Stimulated activated CD4-positive, alpha-beta T cell treated with anti-CD3 and anti-CD28 coated beads, Interleukin-1b, Interleukin-23, amount 100 ng/mL, for 4 hours (primary cell): ENCODE measurements around the gene SPOP.
A peak's percentile ranks its signal among the peaks of the same experiment; 100 is the strongest.
"Not testable (repeated sequence)": the region's sequence is repeated elsewhere in the genome, so short reads cannot be mapped to it uniquely, and the experiment has no call there.

ENCODE experiments used
- DNase-seq, 2 donors: peaks; one replicate each; pipeline ENCODE4 v3.0.0-alpha.2; 2020; ENCODE audit warnings: low read depth in 2 of 2

SPOP gene

DNA sequence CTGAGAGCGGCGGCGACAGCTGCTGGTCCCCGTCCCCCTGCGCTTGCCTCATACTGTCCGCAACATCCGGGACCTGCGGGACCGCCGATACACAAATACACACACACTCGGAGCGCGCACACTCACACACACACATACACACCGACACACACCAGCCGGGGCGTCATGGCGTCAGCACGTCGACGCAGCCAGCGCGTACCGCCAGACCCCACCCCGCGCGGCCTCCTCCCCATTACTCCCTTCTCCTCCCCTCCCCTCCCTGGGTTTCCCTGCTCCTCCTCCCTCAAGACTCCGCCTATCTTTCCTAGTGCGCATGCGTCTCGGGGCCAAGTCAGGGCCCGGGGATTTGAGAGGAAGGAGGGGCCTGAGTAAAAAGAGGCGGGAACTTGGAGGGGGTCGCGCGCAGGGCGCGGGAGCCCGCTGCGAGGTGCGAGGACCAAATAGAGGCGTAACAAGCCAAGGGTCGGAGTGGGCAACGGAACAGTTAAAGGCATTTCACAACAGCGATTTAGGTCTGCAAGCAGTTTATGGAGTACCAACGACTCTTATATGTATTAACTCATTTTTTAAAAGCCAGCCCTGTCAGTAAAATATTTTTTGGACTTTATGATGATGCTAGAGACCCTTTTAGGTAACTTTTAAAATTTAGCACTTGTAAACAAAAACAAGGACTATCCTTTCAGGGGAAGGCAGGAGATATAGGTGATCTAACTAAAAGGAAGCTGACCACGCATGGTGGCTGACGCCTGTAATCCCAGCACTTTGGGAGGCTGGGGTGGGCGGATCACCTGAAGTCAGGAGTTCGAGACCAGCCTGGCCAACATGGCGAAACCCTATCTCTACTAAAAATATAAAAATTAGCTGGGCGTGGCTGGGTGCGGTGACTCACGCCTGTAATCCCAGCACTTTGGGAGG, at the start of gene SPOP:
Gene SPOP (minus strand): TSS at position 165 of the 915 bp plus-strand sequence. CDS start 55,287 bp downstream, outside the sequence.
- peak; percentile 97 to 99 for DNase-seq

DNA sequence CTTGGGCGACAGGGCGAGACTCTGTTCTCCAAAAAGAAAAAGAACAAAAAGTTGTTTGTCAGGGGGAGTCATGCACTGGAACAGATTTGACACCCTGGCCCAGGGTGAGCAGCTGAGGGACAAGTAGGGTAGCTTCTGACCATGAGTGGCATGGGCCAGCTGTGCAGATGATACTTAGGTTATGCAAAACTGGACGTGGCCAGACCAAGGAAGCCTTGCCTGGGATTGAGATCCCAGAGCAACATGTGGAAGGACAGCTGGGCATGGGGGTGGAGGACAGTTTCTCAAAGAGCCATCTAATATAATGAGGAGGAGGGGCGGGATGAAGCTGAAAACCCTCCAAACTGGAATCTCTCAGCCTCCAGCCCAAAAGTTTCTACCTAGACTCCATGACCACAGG, 49.5 kb upstream of the SPOP start:
- DNase-seq: no peak

DNA sequence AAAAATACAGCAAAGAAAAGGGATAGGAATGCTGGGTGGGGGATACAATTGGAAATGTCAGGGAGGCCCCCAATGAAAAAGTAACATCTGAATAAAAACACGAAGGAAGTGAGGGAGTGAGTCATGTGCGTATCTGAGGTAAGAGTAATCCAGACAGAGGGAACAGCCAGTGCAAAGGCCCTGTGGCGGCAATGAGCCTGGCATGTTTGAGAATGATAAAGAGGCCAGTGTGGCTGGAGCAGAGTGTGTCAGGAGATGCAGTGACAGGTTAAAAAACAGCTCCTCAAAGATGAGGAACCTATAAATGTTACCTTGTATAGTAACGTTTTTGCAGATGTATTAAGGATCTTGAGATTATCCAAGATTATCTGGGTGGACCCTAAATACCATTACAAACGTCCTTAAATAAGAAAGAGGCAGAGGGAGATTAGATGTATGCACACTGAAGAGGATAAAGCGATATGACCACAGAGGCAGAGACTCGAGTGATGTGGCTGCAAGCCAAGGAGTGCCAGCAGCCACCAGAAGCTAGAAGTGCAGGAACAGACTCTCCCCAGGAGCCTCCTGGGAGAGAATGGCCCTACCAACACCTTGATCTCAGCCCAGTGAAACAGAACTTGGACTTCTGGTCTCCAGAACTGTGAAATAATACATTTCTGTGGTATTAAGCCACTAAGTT, 47.7 kb upstream of the SPOP start:
- no peak for DNase-seq

DNA sequence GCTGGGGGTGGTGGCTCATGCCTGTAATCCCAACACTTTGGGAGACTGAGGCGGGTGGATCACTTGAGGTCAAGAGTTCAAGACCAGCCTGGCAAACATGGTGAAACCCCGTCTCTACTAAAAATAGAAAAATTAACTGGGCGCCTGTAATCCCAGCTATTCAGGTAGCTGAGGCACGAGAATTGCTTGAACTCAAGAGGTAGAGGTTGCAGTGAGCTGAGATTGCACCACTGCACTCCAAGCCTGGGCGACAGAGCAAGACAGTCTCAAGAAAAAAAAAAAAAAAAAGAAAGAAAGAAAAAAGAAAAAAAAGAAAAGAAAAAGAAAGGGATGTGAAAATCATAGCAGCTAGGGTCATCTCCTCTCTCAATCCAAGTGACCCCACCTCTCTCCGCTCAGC, 46.7 kb upstream of the SPOP start:
- DNase-seq: not testable (repeated sequence)

DNA sequence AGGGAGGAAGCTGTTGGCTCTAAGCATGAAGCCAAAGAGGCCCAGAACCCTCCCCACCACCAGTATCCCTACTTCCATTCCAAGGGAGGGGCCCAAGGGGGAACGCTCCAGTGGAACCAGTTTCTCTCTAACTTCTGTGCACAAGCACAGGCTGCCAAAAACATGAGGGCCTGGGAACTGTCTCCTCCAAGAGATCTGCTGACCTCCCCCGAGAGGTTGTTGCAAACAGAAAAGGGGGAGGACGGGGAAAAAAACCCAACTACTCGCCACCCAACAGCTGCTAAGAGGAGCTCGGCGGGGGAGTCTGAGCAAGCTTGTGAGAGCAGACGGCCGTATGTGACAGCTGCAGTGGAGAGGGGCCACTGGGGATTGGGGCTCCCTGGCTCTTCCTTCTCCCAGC, 45.5 kb upstream of the SPOP start:
- DNase-seq: no peak

DNA sequence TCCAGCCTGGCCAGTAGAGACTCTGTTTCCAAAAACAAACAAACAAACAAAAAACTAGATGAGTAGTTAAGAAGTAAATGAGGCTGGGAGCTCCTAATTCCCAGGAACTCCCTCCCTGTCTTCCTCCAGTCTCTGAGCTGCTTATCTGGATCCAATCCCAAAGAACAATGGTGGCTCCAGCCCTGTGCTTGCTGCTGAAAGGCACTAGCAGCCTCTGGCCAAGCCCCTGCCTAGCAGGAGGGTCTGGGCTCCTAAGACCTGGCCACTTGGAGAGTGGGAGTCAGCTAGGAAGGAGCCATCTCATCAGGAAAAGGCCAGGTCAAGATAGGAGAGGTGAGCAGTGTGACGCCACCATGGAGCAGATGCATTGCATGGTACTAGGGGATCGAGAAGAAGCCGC, 44.2 kb upstream of the SPOP start:
- DNase-seq: no peak

DNA sequence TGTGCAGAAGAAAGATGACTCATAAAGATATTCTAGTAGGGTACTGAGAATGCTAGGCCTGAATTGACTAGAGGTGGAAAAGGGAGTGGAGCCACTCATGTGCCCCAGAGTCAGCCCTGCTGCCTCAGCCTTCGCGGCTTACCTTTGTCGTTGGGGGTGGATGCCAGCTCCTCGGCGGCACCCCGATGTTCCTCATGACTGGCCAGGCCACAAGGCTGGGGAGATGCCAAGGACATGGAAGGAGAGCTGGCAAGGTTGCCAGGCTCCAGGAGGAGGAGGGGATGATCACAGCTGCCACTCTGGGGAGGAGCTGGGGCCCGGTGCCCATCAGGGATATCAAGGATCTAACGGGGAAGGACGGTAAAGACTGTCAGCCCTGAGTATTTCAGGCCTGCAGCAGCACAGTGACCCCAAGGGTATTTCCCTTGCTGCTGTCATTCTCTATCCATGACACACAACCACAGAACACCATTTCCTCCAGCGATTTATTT, 39.5 kb upstream of the SPOP start:
- no peak for DNase-seq

DNA sequence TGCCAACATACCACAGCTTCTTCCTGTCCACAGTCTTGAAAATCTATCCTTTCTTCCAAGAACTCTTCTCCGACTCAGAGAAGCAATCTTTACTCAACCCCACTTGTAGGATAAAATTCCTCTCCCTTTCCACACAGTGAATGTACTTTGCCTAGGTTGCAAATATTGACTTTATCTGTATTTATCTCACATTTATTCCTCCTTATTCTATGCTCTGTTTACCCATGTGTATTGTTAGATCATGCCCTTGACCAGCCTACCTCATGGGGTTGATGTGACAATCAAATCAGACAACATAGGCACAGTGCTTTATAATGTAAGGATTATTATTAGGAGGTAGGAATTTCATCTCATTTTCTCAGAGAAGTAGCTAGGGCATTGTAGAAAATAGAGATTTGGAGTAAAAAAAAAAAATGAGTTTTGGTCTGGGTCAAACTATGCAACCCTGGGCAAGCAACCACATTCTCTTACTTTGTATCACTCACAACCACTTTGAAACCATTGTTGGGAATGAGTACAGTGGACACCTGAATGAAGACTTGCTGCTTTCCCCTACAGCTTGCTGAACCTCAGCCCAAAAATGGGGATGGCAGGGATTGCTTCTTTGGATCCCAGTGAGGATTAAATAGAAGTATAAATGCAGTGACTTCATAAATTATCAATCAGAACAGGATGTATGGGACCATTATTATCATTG, 38.9 kb upstream of the SPOP start:
- no peak for DNase-seq

DNA sequence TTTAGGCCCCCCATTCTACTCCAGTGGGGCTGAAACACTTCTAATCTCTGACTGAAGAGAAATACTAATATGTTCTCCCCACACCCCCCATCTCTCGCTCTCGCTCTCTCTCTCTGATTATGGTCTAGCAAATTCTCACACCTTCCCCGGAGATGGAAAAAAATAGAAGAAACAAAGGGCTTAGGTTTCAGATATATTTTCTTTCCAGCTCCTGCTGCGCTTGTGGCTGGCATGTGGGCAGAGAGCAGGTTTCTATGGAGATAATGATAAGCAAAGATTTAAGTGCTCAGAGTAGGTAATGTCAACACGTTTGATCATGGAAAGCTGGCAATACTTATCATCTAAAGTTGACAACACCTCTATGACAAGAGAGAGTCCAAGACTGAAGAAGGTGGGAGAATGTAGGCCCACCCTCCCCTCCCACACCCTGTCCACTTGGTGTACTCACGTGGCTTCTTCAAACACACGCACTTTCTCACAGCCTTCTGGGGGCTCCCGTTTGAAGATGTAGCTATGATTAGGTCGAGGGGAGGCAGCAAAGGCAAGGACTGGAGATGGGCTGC, 37.9 kb upstream of the SPOP start:
- peak in 1 of 2 donors; percentile 27 for DNase-seq

DNA sequence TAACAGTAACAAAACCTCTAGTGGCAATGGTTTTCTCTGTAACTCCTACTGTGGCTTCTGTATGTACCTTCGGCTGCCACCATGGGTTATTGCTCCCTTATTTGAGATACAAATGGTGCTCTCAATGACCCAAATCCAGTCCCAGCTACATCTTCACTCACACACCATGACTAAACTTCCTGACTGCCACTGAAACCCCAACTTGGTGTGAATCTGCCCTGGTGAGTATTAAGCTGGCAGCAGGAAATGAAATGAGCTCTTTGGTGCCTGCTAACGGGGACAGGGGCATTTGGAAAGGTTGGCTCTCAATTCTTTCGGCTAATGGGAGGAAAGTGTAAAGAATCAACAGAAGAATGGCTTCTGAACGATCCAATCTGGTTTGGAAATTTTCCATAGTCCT, 37.3 kb upstream of the SPOP start:
- DNase-seq: no peak

DNA sequence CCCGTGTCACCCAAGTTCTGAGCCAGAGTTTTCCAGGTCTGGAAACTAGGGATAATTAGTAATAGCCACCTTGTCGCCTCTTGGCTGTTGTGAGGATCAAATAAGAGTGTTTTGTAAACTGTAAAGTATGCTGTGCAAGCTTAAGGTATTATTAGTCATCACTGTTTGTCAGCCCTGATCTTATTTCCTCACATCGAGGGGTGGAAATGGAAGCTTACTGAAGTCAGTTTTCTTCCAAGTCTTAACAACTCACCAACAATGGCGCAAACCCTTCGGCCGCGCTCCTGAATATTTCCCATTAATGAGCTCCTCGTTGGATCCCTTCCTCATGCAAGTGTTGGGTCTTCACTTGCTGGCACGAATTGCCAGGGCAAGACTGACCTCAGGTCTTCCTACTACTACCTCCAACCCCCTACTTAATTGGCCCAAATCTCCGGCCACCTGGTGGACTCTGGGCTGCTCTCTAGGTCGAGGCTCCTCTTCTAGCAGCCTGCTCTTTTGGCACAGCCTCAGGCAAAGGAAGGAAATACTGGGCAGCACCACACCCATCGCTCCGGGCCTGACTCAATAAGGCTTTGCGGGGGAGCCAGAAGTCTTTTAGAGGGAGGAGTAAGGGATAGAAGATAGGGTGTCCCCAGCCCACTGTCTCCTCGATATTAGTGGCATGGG, 30.8 kb upstream of the SPOP start:
- DNase-seq: no peak

DNA sequence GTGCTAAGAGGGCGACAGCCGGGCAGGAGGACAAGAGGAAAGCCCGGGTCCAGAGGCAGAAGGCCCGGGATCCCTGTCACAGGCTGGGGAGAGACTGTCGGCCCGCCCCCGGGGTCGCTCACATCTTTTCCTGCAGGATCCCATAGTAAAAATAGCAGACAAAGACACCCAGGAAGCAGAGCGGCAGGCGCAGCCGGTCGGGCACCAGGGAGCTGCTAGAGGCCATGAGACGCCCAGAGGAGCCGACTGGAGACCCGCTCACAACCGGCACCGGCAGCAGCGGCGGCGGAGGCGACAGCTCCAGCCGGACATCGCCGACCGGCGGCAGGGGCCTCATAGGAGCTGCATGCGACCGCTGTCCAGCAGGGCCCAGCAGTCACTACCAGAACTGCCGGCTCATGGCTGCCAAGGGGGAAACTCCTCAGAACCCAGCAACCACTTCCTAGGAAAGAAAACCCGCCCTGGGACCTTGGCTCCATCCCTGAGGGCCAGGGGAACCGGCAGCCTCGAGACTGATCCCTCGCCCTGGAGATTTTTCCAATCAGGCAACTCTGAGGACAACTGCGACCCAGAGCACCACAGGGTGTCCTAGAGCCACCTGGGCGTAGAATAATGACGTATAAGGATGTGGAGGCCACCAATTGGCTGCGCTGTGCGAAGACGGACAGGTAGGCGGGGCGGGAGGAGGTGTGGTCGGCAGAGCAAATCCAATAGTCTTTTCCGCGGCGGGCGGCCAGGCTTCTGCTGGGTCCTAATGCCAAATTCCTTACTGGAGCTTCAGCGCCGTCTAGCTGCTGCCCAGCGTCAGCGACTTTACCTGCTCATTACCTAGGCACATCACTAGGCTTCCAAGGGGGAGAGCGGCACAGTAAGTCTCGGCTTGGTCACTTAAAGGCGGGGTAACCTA, 30.0 kb upstream of the SPOP start, which contains the start of gene SLC35B1:
Gene SLC35B1 (minus strand): TSS at position 357 of the 907 bp plus-strand sequence. CDS start 131 bp downstream, at position 226.
- DNase-seq: peak; percentile 96

DNA sequence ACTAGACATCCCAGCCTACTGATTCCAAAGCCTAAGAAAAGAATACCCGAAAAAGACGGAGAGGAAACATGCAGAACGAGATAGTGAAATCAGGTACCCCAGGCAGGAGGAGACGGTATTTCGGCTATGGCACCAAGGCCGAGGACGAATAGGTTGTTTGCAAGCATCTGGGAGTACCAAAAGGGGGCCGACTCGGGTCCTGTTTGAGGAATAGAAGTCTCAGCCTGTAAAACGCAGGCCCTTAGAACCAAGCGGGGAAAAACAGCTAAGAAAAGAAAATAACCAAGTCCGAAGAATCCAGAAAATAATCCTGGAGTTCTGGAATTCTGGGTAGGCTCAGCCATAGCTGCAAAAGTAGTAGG, 29.3 kb upstream of the SPOP start:
- DNase-seq: no peak

DNA sequence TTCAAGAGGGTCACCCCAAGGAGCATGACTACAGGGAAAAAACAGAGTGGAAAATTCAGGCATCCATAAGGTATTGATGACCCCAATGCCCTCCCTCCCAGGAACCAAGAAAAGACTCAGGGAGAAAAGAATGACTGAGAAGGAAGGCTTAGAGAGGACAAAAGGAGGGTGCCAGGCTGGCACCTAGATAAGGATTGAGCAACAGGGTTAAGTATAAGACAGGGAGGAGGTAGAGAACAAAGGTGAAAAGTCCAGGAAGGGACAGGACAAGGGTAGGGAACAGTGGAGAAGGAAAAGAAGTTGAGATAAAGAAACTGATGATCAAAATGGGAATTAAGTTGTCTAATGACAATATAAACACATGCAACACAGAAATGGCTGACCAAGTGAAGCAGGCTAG, 27.4 kb upstream of the SPOP start:
- no peak for DNase-seq

DNA sequence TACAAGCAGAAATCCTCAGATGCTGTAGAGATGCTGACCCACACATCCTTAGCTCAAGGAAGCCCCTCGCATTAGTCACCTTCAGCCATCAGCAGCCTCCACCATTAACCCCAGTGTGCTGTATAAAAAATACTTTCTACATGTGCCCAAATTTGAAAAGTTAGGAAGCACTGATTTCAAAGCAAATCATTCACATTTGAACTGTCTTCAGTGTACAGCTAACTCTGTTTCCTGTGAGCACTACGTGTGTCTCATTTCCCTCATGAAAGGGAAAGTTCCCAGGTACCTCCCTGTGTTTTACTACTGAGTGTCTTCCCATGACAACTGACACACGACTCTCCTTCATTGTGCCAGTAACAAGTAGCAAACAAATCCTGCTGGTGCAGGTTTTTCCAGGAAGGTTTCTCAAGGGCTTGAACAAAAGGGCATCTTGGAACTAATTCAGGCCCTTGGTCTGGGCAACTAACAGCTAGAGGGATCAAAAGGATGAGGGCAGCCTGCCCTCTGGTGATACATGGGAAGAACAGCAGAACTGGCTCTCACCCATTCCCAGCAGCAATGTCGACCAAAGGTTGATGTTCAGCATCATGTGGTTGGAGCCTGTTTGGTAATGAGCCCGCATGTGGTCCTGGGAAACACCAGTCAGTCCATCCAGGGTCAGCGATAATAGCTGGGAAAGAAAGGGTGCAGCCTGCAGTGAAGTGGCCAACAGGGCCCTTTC, 25.8 kb upstream of the SPOP start:
- DNase-seq: no peak

DNA sequence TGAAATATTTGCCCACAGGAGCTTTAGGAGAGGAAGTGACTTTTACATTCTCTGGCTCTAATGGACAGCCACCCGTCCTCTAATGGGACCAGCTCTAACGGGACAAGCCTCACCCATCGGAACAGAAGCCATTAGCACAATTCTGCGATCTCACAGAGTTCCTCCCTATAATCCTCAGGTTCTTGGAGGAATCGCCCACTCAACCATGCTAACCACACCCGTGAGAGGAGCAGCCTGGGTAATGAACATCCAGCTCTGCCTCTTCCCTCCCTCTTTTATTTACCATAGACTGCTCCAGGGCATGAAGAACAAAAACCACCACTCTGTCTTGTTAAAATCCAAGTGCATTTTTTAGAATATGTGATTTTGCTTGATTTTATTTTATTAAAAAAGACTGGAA, 23.1 kb upstream of the SPOP start:
- DNase-seq: no peak

DNA sequence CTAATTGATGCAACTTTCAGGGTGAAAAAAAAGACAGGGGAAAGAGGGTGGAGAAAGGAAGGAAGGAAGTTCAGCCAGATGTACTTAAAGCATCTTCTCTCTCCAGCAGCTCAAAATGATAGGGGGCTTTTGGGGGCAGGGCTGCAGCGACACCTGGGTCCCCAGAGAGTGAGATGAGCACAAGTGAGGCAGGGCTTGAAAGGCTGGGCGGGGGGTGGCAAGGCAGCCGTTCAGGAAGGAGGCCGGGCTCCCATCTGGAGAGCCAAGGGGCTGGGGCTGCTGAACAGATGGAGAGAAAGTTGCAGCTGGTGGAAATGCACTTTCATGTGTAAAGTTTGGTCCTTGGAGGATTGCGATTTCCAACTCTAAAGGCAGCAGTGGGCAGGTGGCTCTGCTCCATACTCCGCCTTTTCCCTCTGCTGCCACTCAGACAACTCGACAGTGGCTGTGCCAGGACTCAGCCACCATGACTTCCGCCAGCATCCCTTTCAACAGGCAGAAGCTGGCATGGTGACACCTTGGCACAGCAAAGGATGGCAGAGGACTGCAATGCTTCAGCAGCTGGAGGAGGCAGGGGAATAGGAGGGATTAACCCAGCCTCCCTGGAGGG, 22.2 kb upstream of the SPOP start:
- DNase-seq: no peak

DNA sequence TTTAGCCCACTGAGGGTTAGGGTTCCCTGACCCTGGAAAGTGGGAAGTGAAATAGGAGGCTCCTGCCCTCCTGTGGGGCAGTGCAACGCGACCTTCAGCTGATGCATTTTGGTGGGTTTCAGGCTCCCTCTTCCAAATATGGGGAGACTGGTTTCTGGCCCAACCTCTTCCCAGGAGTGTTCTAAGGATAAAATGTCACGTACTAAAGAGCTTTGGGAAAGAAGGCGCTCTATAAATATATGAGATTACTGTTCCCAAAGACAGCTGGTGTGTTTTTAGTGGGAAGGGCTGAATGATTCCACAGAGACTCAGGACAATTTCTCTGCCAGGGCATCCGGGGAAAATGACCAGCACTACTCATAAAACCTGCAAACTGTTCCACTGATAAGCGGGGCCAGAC, 20.1 kb upstream of the SPOP start:
- DNase-seq: no peak

DNA sequence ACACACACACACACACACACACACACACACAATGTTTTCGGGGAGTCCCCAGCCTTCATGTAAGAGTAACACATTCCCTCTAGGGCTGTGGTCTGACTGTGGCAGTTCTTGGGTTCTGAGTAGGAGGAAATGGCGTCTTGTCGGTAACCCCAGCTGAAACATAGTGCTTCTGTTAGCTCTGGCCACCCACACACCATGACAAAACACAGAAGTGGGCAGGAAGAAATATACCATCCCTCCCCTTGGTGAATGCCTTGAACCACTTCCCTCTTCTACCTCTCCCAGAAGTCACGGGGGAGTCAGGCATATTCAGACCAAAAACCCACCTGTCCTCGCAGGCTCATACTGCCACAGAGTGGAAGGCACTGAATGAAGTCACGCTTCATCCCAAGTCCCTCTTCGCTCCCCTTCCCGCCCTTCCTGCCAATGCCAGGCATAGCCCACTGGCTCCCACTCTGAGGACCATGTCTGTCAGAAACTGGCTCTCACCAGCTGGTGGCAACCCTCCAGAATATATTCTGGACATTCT, 18.4 kb upstream of the SPOP start:
- peak; percentile 46 to 60 for DNase-seq
